ENCODE measurements around the gene MIS12. TPM values are rescaled to one million over a fixed set of nuclear protein-coding genes. Genes with fewer than 3 reads are reported as not detected.

Gene MIS12
- total and polyA plus RNA-seq, 2 of the 13 experiments (the other 11 are each of a cell fraction or from before 2014, with no cell fraction given) = 13.4 to 28.0 TPM

- DNase-seq (ENCODE audit: low spot score) (no peak), ATAC-seq (no peak), FAIRE-seq (no peak)
- no peak for TF ChIP-seq ZNF343 (CRISPR knock-in tag; IDR thresholded peaks at IDR 0.05)
- TF ChIP-seq IKZF1 (IDR thresholded peaks at IDR 0.05) = 0 out of 2 replicates have a peak, but pooled peaks have one; percentile 78
- H4K20me1 ChIP-seq (ENCODE audit: insufficient read depth, low read length) = no peaks in the 10 kb centered on the region
- intact Hi-C loops (cut with micrococcal nuclease; ENCODE audit: unreplicated experiment) = no loop called here
- no peak overlapping the region for H2AFZ ChIP-seq (ENCODE audit: low read length)
- in situ Hi-C loops (cut with HindIII; ENCODE audit: extremely low pct_ligation_motif_present, low pct_unique_long_range_greater_than_20kb) = no loop called here
- H3K27ac ChIP-seq (ENCODE audit: extremely low read length, insufficient read depth, low read length) = no peak overlapping the region
- no peak overlapping the region for H3K4me3 ChIP-seq (replicated peaks in 1 of 3; ENCODE audit: insufficient read depth in 1 of 3, low read depth in 2 of 3, low read length in 3 of 3)
- no peak overlapping the region for H3K9ac ChIP-seq (ENCODE audit: insufficient read depth, low read depth, low read length)
- peaks cover 0 to 17% of the 10 kb centered on the region in 2 experiments; a peak in 3 of 5 replicates for H3K27me3 ChIP-seq (ENCODE audit: control insufficient read depth in 1 of 2, insufficient read depth in 2 of 2, low read length in 2 of 2)
- no peaks in the 10 kb centered on the region for H3K9me3 ChIP-seq (ENCODE audit: low read length)
- peaks cover 7% of the 10 kb centered on the region for H3K4me1 ChIP-seq (ENCODE audit: insufficient read depth, low read length)
- no peaks in the 10 kb centered on the region for H3K79me2 ChIP-seq (ENCODE audit: insufficient read depth, low read length)
- WGBS (ENCODE audit: low lambda C conversion rate) = 76% methylated on average over 4 of the region's 4 CpGs
- ChIA-PET CTCF (ENCODE audit: low intra/inter-chr PET ratio, low total read pairs) (no interaction called here), POLR2A (no interaction called here)
- no peak overlapping the region for H3K4me2 ChIP-seq (ENCODE audit: low read depth, low read length)
- no peaks in the 10 kb centered on the region for H3K36me3 ChIP-seq (replicated peaks in 1 of 2; ENCODE audit: control insufficient read depth in 1 of 2, insufficient read depth in 2 of 2, low read length in 2 of 2)
- BruUV-seq (replicated peaks) = no TSS peak
Measured at GRCh38 chr17:5502552-5502951, 16.2 kb downstream of the MIS12 start.

GRCh38 chr17:5506307-5506706 lies 19.9 kb downstream of the MIS12 start:
- intact Hi-C loops (cut with micrococcal nuclease; ENCODE audit: unreplicated experiment) = no loop called here
- Histone ChIP-seq H3K27ac (ENCODE audit: extremely low read length, insufficient read depth, low read length) (no peak overlapping the region), H3K27me3 (ENCODE audit: control insufficient read depth in 1 of 2, insufficient read depth in 2 of 2, low read length in 2 of 2) (peaks cover 0 to 17% of the 10 kb centered on the region in 2 experiments; a peak in 3 of 5 replicates), H2AFZ (ENCODE audit: low read length) (no peak overlapping the region), H3K4me3 (replicated peaks in 1 of 3; ENCODE audit: insufficient read depth in 1 of 3, low read depth in 2 of 3, low read length in 3 of 3) (no peak overlapping the region), H3K9ac (ENCODE audit: insufficient read depth, low read depth, low read length) (no peak overlapping the region), H3K79me2 (ENCODE audit: insufficient read depth, low read length) (no peaks in the 10 kb centered on the region), H3K36me3 (replicated peaks in 1 of 2; ENCODE audit: control insufficient read depth in 1 of 2, insufficient read depth in 2 of 2, low read length in 2 of 2) (no peaks in the 10 kb centered on the region), H3K9me3 (ENCODE audit: low read length) (no peaks in the 10 kb centered on the region), H3K4me1 (ENCODE audit: insufficient read depth, low read length) (peaks cover 5% of the 10 kb centered on the region), H3K4me2 (ENCODE audit: low read depth, low read length) (no peak overlapping the region), H4K20me1 (ENCODE audit: insufficient read depth, low read length) (no peaks in the 10 kb centered on the region)
- POLR2A ChIA-PET = no interaction called here
- CTCF ChIA-PET (ENCODE audit: low intra/inter-chr PET ratio, low total read pairs) = no interaction called here
- TF ChIP-seq CTCF (CRISPR knock-in tag; IDR thresholded peaks at IDR 0.05) (0 out of 2 replicates have a peak, but pooled peaks have one; percentile 6), CEBPG (CRISPR knock-in tag; IDR thresholded peaks at IDR 0.05) (no peak)
- in situ Hi-C loops (cut with HindIII; ENCODE audit: extremely low pct_ligation_motif_present, low pct_unique_long_range_greater_than_20kb) = no loop called here
- FAIRE-seq (no peak), ATAC-seq (no peak), DNase-seq (ENCODE audit: low spot score) (no peak)
- no TSS peak for BruUV-seq (replicated peaks)
- 75% methylated on average over 5 of the region's 5 CpGs for WGBS (ENCODE audit: low lambda C conversion rate)

Measured in HepG2 (cell line).